Measurements from ENCODE around the gene TTC28.
"Not testable (repeated sequence)": the region's sequence is repeated elsewhere in the genome, so short reads cannot be mapped to it uniquely, and the experiment has no call there.

The TTC28 gene

GRCh38 chr22:28679611-28680287, at the start of gene TTC28:
TTC28 (minus strand) TSS chr22:28679840; CDS start chr22:28679723, 117 bp downstream.
- not testable (repeated sequence) for H3K9me2 ChIP-seq (replicated peaks; ENCODE audit: low read depth, low read length); H3K9me3 ChIP-seq (ENCODE audit: insufficient read depth, low read depth, low read length); H3K36me3 ChIP-seq (ENCODE audit: insufficient read depth, low read length); H3F3A ChIP-seq (ENCODE audit: low read depth); H3K4me1 ChIP-seq (ENCODE audit: insufficient read depth, low read length, poor library complexity, severe bottlenecking); H3K79me2 ChIP-seq (ENCODE audit: insufficient read depth, low read length)
- H3K9ac ChIP-seq (ENCODE audit: low read depth, low read length, poor library complexity, severe bottlenecking) = peak within 1 kb of the TSS; percentile 68
- peak within 1 kb of the TSS; percentile 79 for H3K4me2 ChIP-seq (ENCODE audit: low read depth, low read length, poor library complexity, severe bottlenecking)
- peaks cover 45% of the 10 kb centered on the region for H3K27me3 ChIP-seq (ENCODE audit: insufficient read depth, low read length, poor library complexity, severe bottlenecking)
- peak within 1 kb of the TSS; percentile 78 for H3K4me3 ChIP-seq (ENCODE audit: low read length, poor library complexity, severe bottlenecking)
- peaks cover 10% of the 10 kb centered on the region for H4K20me1 ChIP-seq (ENCODE audit: insufficient read depth, low read length, poor library complexity, severe bottlenecking)
- peak within 1 kb of the TSS; percentile 77 for H2AFZ ChIP-seq (ENCODE audit: low read length)

GRCh38 chr22:28728621-28729313, 49.1 kb upstream of the TTC28 start:
- Histone ChIP-seq H3K9me3 (ENCODE audit: insufficient read depth, low read depth, low read length) (no peaks in the 10 kb centered on the region), H3K4me1 (ENCODE audit: insufficient read depth, low read length, poor library complexity, severe bottlenecking) (no peaks in the 10 kb centered on the region), H3K27me3 (ENCODE audit: insufficient read depth, low read length, poor library complexity, severe bottlenecking) (no peaks in the 10 kb centered on the region), H2AFZ (ENCODE audit: low read length) (no peak overlapping the region), H3F3A (ENCODE audit: low read depth) (no peaks in the 10 kb centered on the region), H4K20me1 (ENCODE audit: insufficient read depth, low read length, poor library complexity, severe bottlenecking) (no peaks in the 10 kb centered on the region), H3K9me2 (replicated peaks; ENCODE audit: low read depth, low read length) (no peaks in the 10 kb centered on the region), H3K36me3 (ENCODE audit: insufficient read depth, low read length) (peaks cover 42% of the 10 kb centered on the region; the same call in 1 of the 2 replicates), H3K79me2 (ENCODE audit: insufficient read depth, low read length) (peaks cover 8% of the 10 kb centered on the region; the same call in 1 of the 2 replicates), H3K9ac (ENCODE audit: low read depth, low read length, poor library complexity, severe bottlenecking) (no peak overlapping the region), H3K4me2 (ENCODE audit: low read depth, low read length, poor library complexity, severe bottlenecking) (no peak overlapping the region), H3K4me3 (ENCODE audit: low read length, poor library complexity, severe bottlenecking) (no peak overlapping the region)
- TF ChIP-seq EZH2phosphoT487 (IDR thresholded peaks at IDR 0.05; ENCODE audit: borderline replicate concordance) = no peak
- TF ChIP-seq CTCF (conservative IDR thresholded peaks at IDR 0.05; ENCODE audit: low read length) = no peak

- H3K9me3 ChIP-seq (ENCODE audit: insufficient read depth, low read depth, low read length) = no peaks in the 10 kb centered on the region
- H3K4me2 ChIP-seq (ENCODE audit: low read depth, low read length, poor library complexity, severe bottlenecking) = no peak overlapping the region
- H3K4me1 ChIP-seq (ENCODE audit: insufficient read depth, low read length, poor library complexity, severe bottlenecking) = no peaks in the 10 kb centered on the region
- H3K9ac ChIP-seq (ENCODE audit: low read depth, low read length, poor library complexity, severe bottlenecking) = no peak overlapping the region
- H3F3A ChIP-seq (ENCODE audit: low read depth) = no peaks in the 10 kb centered on the region
- no peaks in the 10 kb centered on the region for H3K9me2 ChIP-seq (replicated peaks; ENCODE audit: low read depth, low read length)
- H3K79me2 ChIP-seq (ENCODE audit: insufficient read depth, low read length) = peaks cover 8% of the 10 kb centered on the region; the same call in 1 of the 2 replicates
- no peak for TF ChIP-seq EZH2phosphoT487 (IDR thresholded peaks at IDR 0.05; ENCODE audit: borderline replicate concordance)
- TF ChIP-seq CTCF (conservative IDR thresholded peaks at IDR 0.05; ENCODE audit: low read length) = no peak
- no peak overlapping the region for H2AFZ ChIP-seq (ENCODE audit: low read length)
- H4K20me1 ChIP-seq (ENCODE audit: insufficient read depth, low read length, poor library complexity, severe bottlenecking) = no peaks in the 10 kb centered on the region
- H3K36me3 ChIP-seq (ENCODE audit: insufficient read depth, low read length) = peaks cover 40% of the 10 kb centered on the region; the same call in 1 of the 2 replicates
- H3K4me3 ChIP-seq (ENCODE audit: low read length, poor library complexity, severe bottlenecking) = no peak overlapping the region
- no peaks in the 10 kb centered on the region for H3K27me3 ChIP-seq (ENCODE audit: insufficient read depth, low read length, poor library complexity, severe bottlenecking)
Measured at GRCh38 chr22:28728002-28728401, 48.4 kb upstream of the TTC28 start.

Measured in Loucy (cell line).